Measurements from ENCODE around the gene NAPSA.

The NAPSA gene

GRCh38 chr19:50379602-50380001 is 14.2 kb upstream of the NAPSA start:
- POLR2A ChIA-PET, result no interaction called here
- CTCF ChIA-PET, result no interaction called here
- no peak for DNase-seq (ENCODE audit: extremely low spot score)
- TF ChIP-seq HDGF (IDR thresholded peaks at IDR 0.05; ENCODE audit: borderline replicate concordance) (no peak), TARDBP (IDR thresholded peaks at IDR 0.05) (no peak)

- no peak for DNase-seq (ENCODE audit: extremely low spot score)
- TF ChIP-seq FOXA1 (IDR thresholded peaks at IDR 0.05) (no peak), BHLHE40 (IDR thresholded peaks at IDR 0.05; ENCODE audit: borderline replicate concordance) (no peak), NFRKB (IDR thresholded peaks at IDR 0.05) (no peak), CTBP1 (IDR thresholded peaks at IDR 0.05; ENCODE audit: borderline replicate concordance) (no peak)
- ChIA-PET CTCF (no interaction called here), POLR2A (no interaction called here)
Measured at GRCh38 chr19:50378863-50379236, 13.4 kb upstream of the NAPSA start.

- no peak for DNase-seq (ENCODE audit: extremely low spot score)
- ChIA-PET CTCF (interaction anchor here (0.7 kb wide), 1 partner anchor 160 kb away, joined by 3 read pairs; no protein-coding TSS in a partner anchor), POLR2A (no interaction called here)
- TF ChIP-seq ARNT (IDR thresholded peaks at IDR 0.05) (no peak), LEF1 (IDR thresholded peaks at IDR 0.05; ENCODE audit: borderline replicate concordance) (no peak), ZNF384 (IDR thresholded peaks at IDR 0.05) (no peak), SP1 (IDR thresholded peaks at IDR 0.05) (no peak), FOXM1 (IDR thresholded peaks at IDR 0.05; ENCODE audit: borderline replicate concordance) (no peak), FOXA1 (IDR thresholded peaks at IDR 0.05) (no peak), PKNOX1 (IDR thresholded peaks at IDR 0.05) (no peak), BHLHE40 (IDR thresholded peaks at IDR 0.05; ENCODE audit: borderline replicate concordance) (no peak), TARDBP (IDR thresholded peaks at IDR 0.05) (no peak), HDGF (IDR thresholded peaks at IDR 0.05; ENCODE audit: borderline replicate concordance) (no peak), ELF4 (IDR thresholded peaks at IDR 0.05) (no peak), NFRKB (IDR thresholded peaks at IDR 0.05) (no peak), SUZ12 (IDR thresholded peaks at IDR 0.05) (no peak), CTBP1 (IDR thresholded peaks at IDR 0.05; ENCODE audit: borderline replicate concordance) (no peak), FOXK2 (IDR thresholded peaks at IDR 0.05) (no peak), L3MBTL2 (conservative IDR thresholded peaks at IDR 0.05) (no peak)
Measured at GRCh38 chr19:50378169-50378862, 12.9 kb upstream of the NAPSA start.

- TF ChIP-seq HDGF (IDR thresholded peaks at IDR 0.05; ENCODE audit: borderline replicate concordance) (no peak), ARNT (IDR thresholded peaks at IDR 0.05) (no peak), TARDBP (IDR thresholded peaks at IDR 0.05) (no peak), LEF1 (IDR thresholded peaks at IDR 0.05; ENCODE audit: borderline replicate concordance) (no peak), FOXK2 (IDR thresholded peaks at IDR 0.05) (no peak)
- ChIA-PET POLR2A (no interaction called here), CTCF (no interaction called here)
- DNase-seq (ENCODE audit: extremely low spot score), result peak; percentile 2
Measured at GRCh38 chr19:50377517-50377916, 12.1 kb upstream of the NAPSA start.

- POLR2A ChIA-PET, result no interaction called here
- DNase-seq (ENCODE audit: extremely low spot score), result peak; percentile 30
- TF ChIP-seq FOXK2 (IDR thresholded peaks at IDR 0.05), result no peak
- TF ChIP-seq ELF4 (IDR thresholded peaks at IDR 0.05), result no peak
- TF ChIP-seq FOXA1 (IDR thresholded peaks at IDR 0.05), result no peak
- TF ChIP-seq ARNT (IDR thresholded peaks at IDR 0.05), result no peak
- TF ChIP-seq SUZ12 (IDR thresholded peaks at IDR 0.05), result no peak
- TF ChIP-seq LEF1 (IDR thresholded peaks at IDR 0.05; ENCODE audit: borderline replicate concordance), result no peak
- no peak for TF ChIP-seq BHLHE40 (IDR thresholded peaks at IDR 0.05; ENCODE audit: borderline replicate concordance)
- TF ChIP-seq L3MBTL2 (conservative IDR thresholded peaks at IDR 0.05), result no peak
- TF ChIP-seq ZNF384 (IDR thresholded peaks at IDR 0.05), result no peak
- TF ChIP-seq CTBP1 (IDR thresholded peaks at IDR 0.05; ENCODE audit: borderline replicate concordance), result no peak
- TF ChIP-seq SP1 (IDR thresholded peaks at IDR 0.05), result no peak
- TF ChIP-seq FOXM1 (IDR thresholded peaks at IDR 0.05; ENCODE audit: borderline replicate concordance), result no peak
- TF ChIP-seq TARDBP (IDR thresholded peaks at IDR 0.05), result no peak
- no peak for TF ChIP-seq PKNOX1 (IDR thresholded peaks at IDR 0.05)
- no peak for TF ChIP-seq NFRKB (IDR thresholded peaks at IDR 0.05)
- TF ChIP-seq HDGF (IDR thresholded peaks at IDR 0.05; ENCODE audit: borderline replicate concordance), result no peak
- CTCF ChIA-PET, result no interaction called here
Measured at GRCh38 chr19:50377051-50377461, 11.6 kb upstream of the NAPSA start.

- CTCF ChIA-PET, result interaction anchor here (0.5 kb wide), 1 partner anchor 401 kb away, joined by 6 read pairs; no protein-coding TSS in a partner anchor
- TF ChIP-seq TARDBP (IDR thresholded peaks at IDR 0.05), result no peak
- peak; percentile 77; the same call in 1 of the 2 replicates for TF ChIP-seq FOXK2 (IDR thresholded peaks at IDR 0.05)
- TF ChIP-seq FOXA1 (IDR thresholded peaks at IDR 0.05), result no peak
- TF ChIP-seq FOXM1 (IDR thresholded peaks at IDR 0.05; ENCODE audit: borderline replicate concordance), result no peak
- no peak for TF ChIP-seq BHLHE40 (IDR thresholded peaks at IDR 0.05; ENCODE audit: borderline replicate concordance)
- TF ChIP-seq SUZ12 (IDR thresholded peaks at IDR 0.05), result no peak
- TF ChIP-seq PKNOX1 (IDR thresholded peaks at IDR 0.05), result peak; percentile 81
- no peak for TF ChIP-seq ZNF384 (IDR thresholded peaks at IDR 0.05)
- no peak for TF ChIP-seq NFRKB (IDR thresholded peaks at IDR 0.05)
- no peak for TF ChIP-seq HDGF (IDR thresholded peaks at IDR 0.05; ENCODE audit: borderline replicate concordance)
- TF ChIP-seq CTBP1 (IDR thresholded peaks at IDR 0.05; ENCODE audit: borderline replicate concordance), result peak; percentile 92
- 0 out of 2 replicates have a peak, but pooled peaks have one; percentile 55 for TF ChIP-seq ARNT (IDR thresholded peaks at IDR 0.05)
- peak; percentile 54; the same call in 1 of the 2 replicates for TF ChIP-seq ELF4 (IDR thresholded peaks at IDR 0.05)
- TF ChIP-seq LEF1 (IDR thresholded peaks at IDR 0.05; ENCODE audit: borderline replicate concordance), result no peak; the same call in 1 of the 2 replicates
- TF ChIP-seq L3MBTL2 (conservative IDR thresholded peaks at IDR 0.05), result peak; percentile 82
- no peak for TF ChIP-seq SP1 (IDR thresholded peaks at IDR 0.05)
- DNase-seq (ENCODE audit: extremely low spot score), result peak; percentile 89
- POLR2A ChIA-PET, result interaction anchor here (0.6 to 2.8 kb wide), 14 partner anchors 8 to 207 kb away, joined by 3 to 27 read pairs (median 3); partner anchors contain the start of genes JOSD2 and POLD1
Measured at GRCh38 chr19:50376166-50377050, 11.0 kb upstream of the NAPSA start, which contains the start of gene NR1H2. Gene NR1H2, plus strand, starts transcription at chr19:50376457. Its CDS starts 1,149 bp downstream, at chr19:50377606.

Data from HEK293T (cell line).